Ovary (tissue), 9 donors: Measurements from ENCODE around the gene CYP27B1. TPM values are rescaled to one million over a fixed set of nuclear protein-coding genes. Genes with fewer than 3 reads are reported as not detected.

Source experiments
- DNase-seq, 5 donors: peaks; one replicate each; pipeline ENCODE4 v3.0.0-alpha.2; 2019 to 2020
- H3K27ac ChIP-seq, 2 donors: fragments of 200-600 bp; one replicate each; pipeline versions ENCODE4 v1.5.1 to v1.8.0; 2019 to 2022
- H3K27me3 ChIP-seq: fragments of 200-600 bp; one replicate; pipeline ENCODE4 v1.8.0; 2022
- H3K36me3 ChIP-seq: fragments of 200-600 bp; sonication (generic); one replicate; pipeline ENCODE4 v1.5.1; 2019
- H3K4me1 ChIP-seq: one replicate; pipeline ENCODE4 v1.8.1; 2013; ENCODE audit warnings: mild to moderate bottlenecking, moderate library complexity; ENCODE audit not compliant: insufficient read depth
- H3K4me3 ChIP-seq: fragments of 200-600 bp; sonication (generic); one replicate; pipeline ENCODE4 v1.5.1; 2017
- H3K9me3 ChIP-seq, 2 donors: fragments of 200-600 bp in 1 of 2; sonication (generic) in 1 of 2; one replicate each; pipeline versions ENCODE4 v1.5.1 to v1.8.1; 2013 to 2019; ENCODE audit warnings: mild to moderate bottlenecking in 1 of 2, moderate library complexity in 1 of 2
- CTCF ChIP-seq, 3 donors: fragments of 450-650 bp in 2 of 3; fragments of 200-600 bp in 1 of 3; IDR thresholded peaks; one replicate each; pipeline versions ENCODE4 v1.5.1 to v1.8.0; 2016 to 2022; ENCODE audit warnings: antibody characterized with exemption in 3 of 3, mild to moderate bottlenecking in 1 of 3
- EP300 ChIP-seq: sonication (generic); formaldehyde crosslinking; IDR thresholded peaks from one replicate; pipeline ENCODE4 v1.6.1; 2017; ENCODE audit warnings: antibody characterized with exemption
- POLR2A ChIP-seq: fragments of 450-650 bp; IDR thresholded peaks from one replicate; pipeline ENCODE4 v1.6.1; 2017; ENCODE audit warnings: antibody characterized with exemption, mild to moderate bottlenecking, moderate library complexity
- WGBS, 3 donors: extraction: QIAGEN DNeasy Blood & Tissue Kit in 1 of 3; methylation state at CpG; one replicate each; pipeline versions ENCODE4 v1.1.5 to v1.1.7; 2013 to 2017; 5-methylcytosine and 5-hydroxymethylcytosine counted together
- intact Hi-C, 4 donors: fragments of 100-400 bp; cut with DNase I; formaldehyde crosslinking; loops; one replicate each; pipeline versions ENCODE4 v1.11.0 to v1.15.1; 2022 to 2023
- polyA plus RNA-seq, 2 donors: library from polyadenylated mRNA; stranded (reverse); fragments of 200-250 nt in 1 of 2; fragments of 350-450 nt in 1 of 2; fragmentation: Illumina TruSeq in 1 of 2; extraction: RNeasy Lipid Tissue Mini Kit (QIAGEN cat#74804) in 1 of 2; gene quantifications; one replicate each; pipeline ENCODE4 v1.2.3, GENCODE V29; 2013 to 2014
- total RNA-seq, 7 donors: library from RNA; depleted of rRNA in 2 of 7; stranded (reverse); fragments of >200 nt in 2 of 7; fragmentation: NEBNext Ultra II Directional in 3 of 7; extraction: Animal tissue kit (Norgen Biotek cat#: 25700) in 3 of 7; gene quantifications; one replicate each; pipeline versions ENCODE4 v1.1.0 to v1.2.4, GENCODE V29; 2016 to 2023
- donor health status: DM: no; HTN: no; CAD: no; lungs with moderate emphysema.
- donor health status: DM: no; HTN: no; CAD: no.
- donor health status: Bipolar disorder and iron deficiency.
- donor health status: DM: yes; HTN: yes; CAD: no.
- donor health status: DM: no; HTN: no; CAD: no.
- donor health status: DM: yes; HTN: yes; CAD: no.

Gene CYP27B1
- total and polyA plus RNA-seq, 9 donors = 0.12 to 2.5 (median 0.92) TPM

- TF ChIP-seq POLR2A (no peak), EP300 (no peak), CTCF (IDR thresholded peaks at IDR 0.05) (no peak)
- Histone ChIP-seq H3K27me3 (no peaks in the 10 kb centered on the region), H3K36me3 (no peaks in the 10 kb centered on the region), H3K4me3 (no peak overlapping the region), H3K27ac (no peak overlapping the region), H3K9me3 (no peaks in the 10 kb centered on the region), H3K4me1 (peaks cover 7% of the 10 kb centered on the region)
- 63 to 75% (median 74%) methylated on average over 21 of the region's 21 CpGs for WGBS, 3 donors
- intact Hi-C loops = no loop called here
- DNase-seq = peak in 1 of 5 donors; percentile 15
These were observed 39.0 kb downstream of the CYP27B1 start for GRCh38 chr12:57727758-57728395.

GRCh38 chr12:57726884-57727757 is 39.8 kb downstream of the CYP27B1 start:
- Histone ChIP-seq H3K36me3 (no peaks in the 10 kb centered on the region), H3K4me1 (peaks cover 7% of the 10 kb centered on the region), H3K27ac (no peak overlapping the region), H3K4me3 (peak overlapping the region; percentile 58), H3K9me3 (no peaks in the 10 kb centered on the region), H3K27me3 (no peaks in the 10 kb centered on the region)
- intact Hi-C loops = no loop called here
- TF ChIP-seq CTCF (IDR thresholded peaks at IDR 0.05) (peak in 2 of 3 donors; percentile 55 to 74), EP300 (no peak), POLR2A (no peak)
- 21 to 37% (median 27%) methylated on average over 70 to 76 of the region's 76 CpGs for WGBS, 3 donors
- peak in 4 of 5 donors; percentile 56 to 71 (median 70) for DNase-seq

- Histone ChIP-seq H3K36me3 (no peaks in the 10 kb centered on the region), H3K4me3 (peak overlapping the region; percentile 58), H3K4me1 (peaks cover 7% of the 10 kb centered on the region), H3K27me3 (no peaks in the 10 kb centered on the region), H3K27ac (no peak overlapping the region), H3K9me3 (no peaks in the 10 kb centered on the region)
- 3 to 11% (median 4%) methylated on average over 50 to 79 of the region's 79 CpGs for WGBS, 3 donors
- peak; percentile 43 to 73 (median 59) for TF ChIP-seq CTCF (IDR thresholded peaks at IDR 0.05)
- no peak for TF ChIP-seq EP300
- intact Hi-C loops = no loop called here
- DNase-seq = peak; percentile 75 to 86 (median 85)
These were observed 40.6 kb downstream of the CYP27B1 start for GRCh38 chr12:57726151-57726883.

- H3K9me3 ChIP-seq = no peaks in the 10 kb centered on the region
- H3K27ac ChIP-seq = no peak overlapping the region
- TF ChIP-seq POLR2A (no peak), EP300 (no peak), CTCF (IDR thresholded peaks at IDR 0.05) (no peak)
- H3K27me3 ChIP-seq = no peaks in the 10 kb centered on the region
- H3K4me3 ChIP-seq = peak overlapping the region; percentile 58
- peaks cover 7% of the 10 kb centered on the region for H3K4me1 ChIP-seq
- H3K36me3 ChIP-seq = no peaks in the 10 kb centered on the region
- intact Hi-C loops = no loop called here
- DNase-seq = no peak
- WGBS, 3 donors = 0 to 12% (median 3%) methylated on average over 7 to 10 of the region's 10 CpGs
These were observed 41.1 kb downstream of the CYP27B1 start for GRCh38 chr12:57725851-57726150.
